CD1c-positive myeloid dendritic cell (primary cell): ENCODE data around the gene SLC48A1.
A peak's percentile ranks its signal among the peaks of the same experiment; 100 is the strongest.

ENCODE experiments used
- DNase-seq: peaks from one replicate; pipeline ENCODE4 v3.0.0-alpha.2; 2016; ENCODE audit errors: extremely low spot score

SLC48A1 gene

GRCh38 chr12:47773062-47773857 is at the start of gene SLC48A1:
TSS of gene SLC48A1 (plus strand) at chr12:47773238. CDS start at chr12:47773305, 67 bp downstream.
- peak; percentile 61 for DNase-seq

- no peak for DNase-seq
Measured at GRCh38 chr12:47725091-47725772, 47.8 kb upstream of the SLC48A1 start, which contains the start of gene ENDOU. TSS of gene ENDOU (minus strand) at chr12:47725490. CDS start at chr12:47725413, 77 bp downstream.

GRCh38 chr12:47725893-47726292 is 47.1 kb upstream of the SLC48A1 start:
- no peak for DNase-seq

GRCh38 chr12:47729233-47729632 is 43.8 kb upstream of the SLC48A1 start:
- no peak for DNase-seq

GRCh38 chr12:47730341-47730744 is 42.7 kb upstream of the SLC48A1 start:
- DNase-seq, result no peak

- no peak for DNase-seq
Measured at GRCh38 chr12:47731723-47732122, 41.3 kb upstream of the SLC48A1 start.

GRCh38 chr12:47732504-47732903 is 40.5 kb upstream of the SLC48A1 start:
- DNase-seq, result no peak

GRCh38 chr12:47733142-47733541 is 39.9 kb upstream of the SLC48A1 start:
- no peak for DNase-seq

- no peak for DNase-seq
Measured at GRCh38 chr12:47734725-47735480, 38.1 kb upstream of the SLC48A1 start.

- no peak for DNase-seq
Measured at GRCh38 chr12:47735649-47736048, 37.4 kb upstream of the SLC48A1 start.

GRCh38 chr12:47736216-47736615 is 36.8 kb upstream of the SLC48A1 start:
- no peak for DNase-seq

GRCh38 chr12:47736877-47737676 is 36.0 kb upstream of the SLC48A1 start:
- DNase-seq, result no peak

GRCh38 chr12:47737936-47738594 is 35.0 kb upstream of the SLC48A1 start:
- no peak for DNase-seq

GRCh38 chr12:47739297-47739696 is 33.7 kb upstream of the SLC48A1 start:
- no peak for DNase-seq

GRCh38 chr12:47739979-47740378 is 33.1 kb upstream of the SLC48A1 start:
- no peak for DNase-seq

- DNase-seq, result no peak
Measured at GRCh38 chr12:47740606-47741339, 32.3 kb upstream of the SLC48A1 start.

- peak; percentile 51 for DNase-seq
Measured at GRCh38 chr12:47741340-47741703, 31.7 kb upstream of the SLC48A1 start.

- DNase-seq, result peak; percentile 65
Measured at GRCh38 chr12:47742253-47742825, 30.7 kb upstream of the SLC48A1 start.

GRCh38 chr12:47743311-47743860 is 29.7 kb upstream of the SLC48A1 start:
- DNase-seq, result no peak
